NCI-H2029 (cell line): ENCODE measurements around the gene TFF3.

Experiments used
- DNase-seq: peaks from one replicate; lab custom pipeline; 2025; lab: John Stamatoyannopoulos, UW

The TFF3 gene

GRCh38 chr21:42346866-42347600, 31.8 kb upstream of the TFF3 start:
- DNase-seq, result no peak

DNA sequence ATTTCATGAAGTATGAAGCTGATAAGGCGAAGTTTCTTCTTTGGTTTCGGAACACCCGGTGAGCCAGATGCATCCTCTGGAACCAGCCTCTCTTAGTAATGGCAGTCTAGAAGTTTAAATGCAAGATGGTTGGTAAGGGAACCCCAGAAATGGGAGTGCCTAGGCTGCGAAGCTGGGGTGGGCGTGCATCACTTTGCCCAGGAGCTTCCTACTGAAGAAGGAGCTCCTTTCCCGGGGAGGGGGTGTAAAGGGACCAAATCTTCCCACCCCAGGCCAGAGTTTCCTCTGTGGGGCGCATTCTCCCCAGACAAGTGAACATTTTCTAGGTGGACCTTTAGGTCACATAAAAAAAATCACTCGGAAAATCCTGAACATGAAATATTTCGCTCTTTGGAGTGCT, 31.2 kb upstream of the TFF3 start:
- no peak for DNase-seq

GRCh38 chr21:42344631-42345030, 29.4 kb upstream of the TFF3 start:
- DNase-seq, result no peak

- no peak for DNase-seq
These were observed 28.8 kb upstream of the TFF3 start for GRCh38 chr21:42343963-42344510.

DNA sequence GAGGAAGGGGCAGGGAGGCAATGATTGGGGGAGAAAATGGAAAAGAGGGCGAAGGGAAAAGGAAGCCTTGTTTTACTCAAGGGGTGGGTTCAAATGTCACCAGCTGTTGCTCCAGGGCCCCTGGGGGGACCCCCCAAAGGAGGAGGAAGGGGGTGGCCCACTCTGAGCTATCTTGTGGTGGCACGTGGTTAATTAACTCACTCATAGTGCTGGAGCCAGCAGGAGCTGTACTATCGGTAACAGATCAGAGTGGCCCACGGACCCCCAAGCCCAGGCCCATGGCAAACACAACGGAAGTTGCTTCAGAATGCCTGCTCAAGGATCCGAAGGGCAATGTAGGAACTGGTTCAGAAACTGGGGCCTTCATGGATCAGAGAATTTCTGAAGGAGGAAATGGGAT, 28.3 kb upstream of the TFF3 start:
- DNase-seq, result no peak

- no peak for DNase-seq
These were observed 27.9 kb upstream of the TFF3 start for GRCh38 chr21:42343101-42343500.

GRCh38 chr21:42341776-42342542, 26.8 kb upstream of the TFF3 start:
- DNase-seq, result no peak

GRCh38 chr21:42340187-42341050, 25.2 kb upstream of the TFF3 start:
- no peak for DNase-seq

DNA sequence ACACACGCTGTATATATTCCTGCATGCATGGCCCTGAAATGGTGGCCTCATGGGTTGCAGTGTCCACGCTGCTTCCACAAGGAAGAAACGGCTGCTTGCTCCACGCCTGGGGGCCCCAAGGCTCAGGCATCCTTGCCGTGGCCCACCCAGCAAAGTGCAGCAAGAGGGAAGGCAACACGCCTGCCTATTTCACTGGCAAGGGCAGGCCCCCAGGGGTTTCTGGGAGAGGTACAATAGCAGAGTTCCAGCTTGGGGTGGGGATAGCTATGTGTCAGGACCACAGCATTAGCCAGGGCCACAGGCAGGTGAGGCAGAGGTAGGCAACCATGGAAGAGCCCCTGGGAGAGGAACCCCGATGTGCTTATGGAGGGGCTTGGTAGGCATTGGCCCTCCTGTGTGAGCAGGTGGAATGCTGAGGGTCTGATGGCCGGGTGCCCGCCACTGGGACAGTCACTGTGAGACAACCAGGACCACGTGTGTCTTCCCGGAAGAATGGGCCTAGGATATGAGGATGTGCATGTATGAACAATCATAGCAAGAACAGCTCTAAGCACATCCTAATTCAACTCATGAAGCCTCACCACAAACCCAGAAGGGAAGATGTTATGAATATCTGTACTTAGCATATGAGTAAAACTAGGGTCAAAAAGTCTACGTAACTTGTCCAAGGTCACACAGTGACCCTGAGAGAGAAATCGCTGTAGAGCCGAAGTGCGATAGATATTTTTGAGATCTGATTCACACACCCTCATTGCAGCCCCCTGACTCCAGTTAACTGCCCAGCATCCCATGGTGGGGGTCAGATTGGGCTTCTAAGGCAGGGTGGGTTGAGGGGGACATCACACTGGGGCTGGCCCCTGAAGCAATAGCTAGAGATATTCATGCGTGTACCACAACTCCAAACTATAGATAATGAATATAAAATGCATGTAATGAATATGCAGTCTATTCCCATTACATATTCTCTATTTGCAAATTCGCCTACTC, 23.8 kb upstream of the TFF3 start:
- DNase-seq, result no peak

- peak; percentile 92 for DNase-seq
These were observed 22.9 kb upstream of the TFF3 start for GRCh38 chr21:42337830-42338728.

GRCh38 chr21:42337276-42337675, 22.1 kb upstream of the TFF3 start:
- no peak for DNase-seq

DNA sequence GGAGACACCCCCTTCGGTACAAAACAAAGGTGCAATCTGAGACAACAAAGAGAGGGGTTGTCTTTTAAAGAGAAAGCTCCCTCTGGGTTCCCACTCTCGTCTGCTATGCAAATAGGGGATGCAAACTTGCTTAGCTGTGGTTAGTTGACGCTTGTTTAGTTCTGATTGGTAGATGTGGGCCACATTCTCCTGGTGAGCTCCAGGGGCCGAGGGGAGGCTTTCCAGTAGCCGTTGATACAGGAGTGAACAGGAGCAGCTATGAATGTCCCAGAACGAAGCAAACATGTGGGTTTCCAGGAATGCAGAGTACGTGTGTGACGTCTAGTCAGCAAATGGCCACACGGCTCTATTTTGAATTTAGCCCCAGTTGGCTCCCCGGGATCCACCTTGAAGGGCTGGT, 20.8 kb upstream of the TFF3 start:
- no peak for DNase-seq

- no peak for DNase-seq
These were observed 17.5 kb upstream of the TFF3 start for GRCh38 chr21:42332557-42333317.

GRCh38 chr21:42331660-42332059, 16.5 kb upstream of the TFF3 start:
- DNase-seq, result no peak

- no peak for DNase-seq
These were observed 15.5 kb upstream of the TFF3 start for GRCh38 chr21:42330380-42331371.

- no peak for DNase-seq
These were observed 9.7 kb upstream of the TFF3 start for GRCh38 chr21:42324896-42325295.

DNA sequence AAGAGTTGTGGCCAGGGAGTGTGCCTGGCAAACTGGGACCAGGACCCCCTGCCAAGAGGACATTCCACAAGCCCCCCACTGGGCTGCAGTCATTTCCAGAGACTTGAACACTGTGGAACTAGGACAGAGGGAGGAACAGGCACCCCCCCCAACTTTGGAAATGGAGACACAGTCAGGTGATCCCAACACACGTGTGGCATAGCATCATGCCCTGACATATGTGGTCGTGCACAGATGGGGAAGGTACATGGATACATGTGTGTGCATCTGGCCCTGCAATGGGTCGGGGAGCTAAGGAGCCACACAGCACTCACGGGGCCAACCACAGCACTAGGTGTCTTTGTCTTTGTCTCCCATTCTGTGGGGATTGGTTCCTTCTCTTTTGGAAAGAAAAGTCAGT, 6.6 kb upstream of the TFF3 start:
- no peak for DNase-seq

- DNase-seq, result no peak
These were observed 6.0 kb upstream of the TFF3 start for GRCh38 chr21:42321231-42321630.
